K562 (cell line): ENCODE results near the gene ECSIT. TPM values are rescaled to one million over a fixed set of nuclear protein-coding genes. Genes with fewer than 3 reads are reported as not detected.

Source experiments
- CAMTA2 ChIP-seq: fragments of 250-450 bp; sonication (Bioruptor Pico); conservative IDR thresholded peaks from 2 replicates; pipeline ENCODE4 v1.5.1; 2022
- CBFB ChIP-seq: sonication (generic); formaldehyde crosslinking; IDR thresholded peaks from 2 replicates; pipeline ENCODE4 v1.4.0; 2020; ENCODE audit warnings: mild to moderate bottlenecking, missing genetic modification reagents
- CCNT2 ChIP-seq: IDR thresholded peaks from 2 replicates; pipeline ENCODE4 v1.6.1; 2011; ENCODE audit warnings: borderline replicate concordance, low read depth, mild to moderate bottlenecking, moderate library complexity, mixed read lengths, low read length; ENCODE audit not compliant: insufficient read length; ENCODE audit errors: extremely low read depth
- CHD2 ChIP-seq: IDR thresholded peaks from 2 replicates; pipeline ENCODE4 v1.6.1; 2011; ENCODE audit warnings: low read depth, low read length
- E2F4 ChIP-seq: sonication (generic); formaldehyde crosslinking; IDR thresholded peaks from 2 replicates; pipeline ENCODE4 v1.8.0; 2022; ENCODE audit warnings: mild to moderate bottlenecking, low read depth, missing genetic modification reagents
- ELF4 ChIP-seq: fragments of 450-650 bp; formaldehyde crosslinking; IDR thresholded peaks from 2 replicates; pipeline ENCODE4 v1.4.0; 2022; ENCODE audit warnings: missing genetic modification characterization
- HDAC1 ChIP-seq, 2 experiments: fragments of 450-650 bp; IDR thresholded peaks; 2 replicates each; pipeline ENCODE4 v1.6.1; 2016 to 2017; ENCODE audit warnings: inconsistent platforms in 1 of 2, mild to moderate bottlenecking in 1 of 2, moderate library complexity in 1 of 2
- HDAC8 ChIP-seq: fragments of 450-650 bp; IDR thresholded peaks from 2 replicates; pipeline ENCODE4 v1.6.1; 2016; ENCODE audit warnings: mild to moderate bottlenecking, missing genetic modification characterization, moderate library complexity, missing compliant biosample characterization
- JUN ChIP-seq, 2 experiments: sonication (generic) in 1 of 2; formaldehyde crosslinking in 1 of 2; IDR thresholded peaks; 2 replicates each; pipeline versions ENCODE4 v1.6.1 to v1.8.0; 2012 to 2022; ENCODE audit warnings: borderline replicate concordance in 2 of 2, mild to moderate bottlenecking in 2 of 2, improper control_type of control experiment in 1 of 2, low read depth in 1 of 2, low read length in 1 of 2, missing genetic modification reagents in 1 of 2
- NCOR1 ChIP-seq: fragments of 450-650 bp; IDR thresholded peaks from 2 replicates; pipeline ENCODE4 v1.6.1; 2016; ENCODE audit warnings: mild to moderate bottlenecking, moderate library complexity
- NFRKB ChIP-seq: fragments of 450-650 bp; IDR thresholded peaks from 2 replicates; pipeline ENCODE4 v1.6.1; 2016; ENCODE audit warnings: low read depth
- PHF21A ChIP-seq: fragments of 450-650 bp; IDR thresholded peaks from 2 replicates; pipeline ENCODE4 v1.6.1; 2017; ENCODE audit warnings: low read depth, borderline replicate concordance
- RAD51 ChIP-seq: fragments of 450-650 bp; IDR thresholded peaks from 2 replicates; pipeline ENCODE4 v1.7.1; 2016; ENCODE audit warnings: low read depth, mild to moderate bottlenecking, borderline replicate concordance
- RB1 ChIP-seq: fragments of 450-650 bp; IDR thresholded peaks from 2 replicates; pipeline ENCODE4 v1.6.1; 2017; ENCODE audit warnings: low read depth, mild to moderate bottlenecking
- RHOXF2B ChIP-seq: fragments of 250-450 bp; sonication (Bioruptor Pico); conservative IDR thresholded peaks from 2 replicates; pipeline ENCODE4 v1.5.1; 2021
- SRSF9 ChIP-seq: fragments of 200-400 bp; formaldehyde crosslinking; IDR thresholded peaks from 2 replicates; pipeline ENCODE4 v1.6.1; 2017; ENCODE audit warnings: low read depth, low read length, borderline replicate concordance
- STAG1 ChIP-seq: sonication (generic); formaldehyde crosslinking; IDR thresholded peaks from 2 replicates; pipeline ENCODE4 v1.5.0; 2020; ENCODE audit warnings: missing genetic modification reagents, borderline replicate concordance
- STAT5A ChIP-seq: IDR thresholded peaks from 2 replicates; pipeline ENCODE4 v1.6.1; 2012; ENCODE audit warnings: low read length, inconsistent platforms, borderline replicate concordance
- TFAM ChIP-seq: fragments of 250-450 bp; sonication (Bioruptor Pico); conservative IDR thresholded peaks from 2 replicates; pipeline ENCODE4 v1.5.0; 2021; ENCODE audit warnings: mild to moderate bottlenecking, moderate library complexity
- TSHZ1 ChIP-seq: fragments of 250-450 bp; sonication (Bioruptor Pico); IDR thresholded peaks from 2 replicates; pipeline ENCODE4 v1.4.0; 2020; ENCODE audit warnings: mild to moderate bottlenecking, moderate library complexity
- U2AF1 ChIP-seq: fragments of 200-400 bp; formaldehyde crosslinking; optimal IDR thresholded peaks from 2 replicates; pipeline ENCODE3; 2017; ENCODE audit warnings: mild to moderate bottlenecking, low read depth, low read length, moderate library complexity
- ZBTB8A ChIP-seq: fragments of 450-650 bp; IDR thresholded peaks from 2 replicates; pipeline ENCODE4 v1.6.1; 2018; ENCODE audit warnings: mild to moderate bottlenecking, moderate library complexity; ENCODE audit not compliant: partially characterized antibody
- ZFP30 ChIP-seq: fragments of 250-450 bp; sonication (Bioruptor Pico); IDR thresholded peaks from 2 replicates; pipeline ENCODE4 v1.8.0; 2022; ENCODE audit warnings: moderate library complexity, mild to moderate bottlenecking, inconsistent platforms, borderline replicate concordance
- ZNF12 ChIP-seq: sonication (generic); formaldehyde crosslinking; IDR thresholded peaks from 2 replicates; pipeline ENCODE4 v1.4.0; 2020; ENCODE audit warnings: mild to moderate bottlenecking, missing genetic modification reagents
- ZNF24 ChIP-seq: fragments of 450-650 bp; IDR thresholded peaks from 2 replicates; pipeline ENCODE4 v1.6.1; 2016
- ZNF668 ChIP-seq: fragments of 250-450 bp; sonication (Bioruptor Pico); IDR thresholded peaks from 2 replicates; pipeline ENCODE4 v1.8.0; 2022; ENCODE audit warnings: mild to moderate bottlenecking, inconsistent platforms
- ZNF766 ChIP-seq: fragments of 200-800 bp; sonication (Bioruptor generic); conservative IDR thresholded peaks from 2 replicates; pipeline ENCODE4 v1.6.1; 2016; ENCODE audit warnings: missing genetic modification characterization, missing compliant biosample characterization
- polyA plus RNA-seq, 8 experiments: library from polyadenylated mRNA; depleted of rRNA in 4 of 8; stranded (reverse) in 5 of 8; unstranded in 3 of 8; fragments of >200 nt; fragmentation: Nextera tagmentation in 2 of 8; fragmentation: Illumina TruSeq in 1 of 8; extraction: Ambion mirVana in 2 of 8; extraction: Trizol in 1 of 8; gene quantifications; 2 replicates each; pipeline versions ENCODE4 v1.2.1 to v1.2.3, GENCODE V29; 2011 to 2014; ENCODE audit warnings: inconsistent platforms in 1 of 8, missing spikeins in 1 of 8
- total RNA-seq, 7 experiments: library from RNA; depleted of rRNA in 6 of 7; stranded (reverse); fragments of >200 nt in 6 of 7; fragmentation: Illumina TruSeq in 2 of 7; extraction: Trizol in 2 of 7; gene quantifications; 2 replicates each; pipeline versions ENCODE4 v1.2.1 to v1.2.3, GENCODE V29; 2011 to 2021; ENCODE audit warnings: low replicate concordance in 1 of 7

Gene ECSIT
- total and polyA plus RNA-seq, 9 of the 15 experiments (the other 6 are each of a cell fraction or from before 2014, with no cell fraction given): 1.1 to 82.5 (median 43.9) TPM

GRCh38 chr19:11560404-11561051, 31.6 kb upstream of the ECSIT start (continued):
- TF ChIP-seq TSHZ1 (CRISPR knock-in tag): no peak
- no peak for TF ChIP-seq ZNF24
- TF ChIP-seq ZFP30 (CRISPR knock-in tag): no peak
- TF ChIP-seq ELF4 (CRISPR knock-in tag): 0 out of 2 replicates have a peak, but pooled peaks have one; percentile 43
- no peak for TF ChIP-seq E2F4 (CRISPR knock-in tag)
- TF ChIP-seq RB1: no peak; the same call in 1 of the 2 replicates
- TF ChIP-seq ZNF12 (CRISPR knock-in tag): no peak
- no peak for TF ChIP-seq U2AF1
- TF ChIP-seq NFRKB: no peak; the same call in 1 of the 2 replicates
- TF ChIP-seq HDAC8 (tag): no peak
- peak; percentile 77 for TF ChIP-seq PHF21A
- no peak for TF ChIP-seq TFAM
- no peak for TF ChIP-seq ZBTB8A
- no peak for TF ChIP-seq CAMTA2 (CRISPR knock-in tag)
- no peak for TF ChIP-seq CBFB
- TF ChIP-seq STAG1 (CRISPR knock-in tag): no peak
- TF ChIP-seq HDAC1 (IDR thresholded peaks at IDR 0.05): peak; percentile 26 to 86; a peak in 3 of 4 replicates
- TF ChIP-seq CCNT2: no peak
- no peak for TF ChIP-seq CHD2
- peak; percentile 96 for TF ChIP-seq NCOR1
- TF ChIP-seq STAT5A: peak; percentile 83
- TF ChIP-seq ZNF668 (CRISPR knock-in tag): no peak
- TF ChIP-seq RHOXF2B (CRISPR knock-in tag): no peak
- peak; percentile 60; the same call in 1 of the 2 replicates for TF ChIP-seq JUN (IDR thresholded peaks at IDR 0.05; ENCODE audit: borderline replicate concordance, low read depth, low read length)
- TF ChIP-seq JUN (CRISPR knock-in tag; IDR thresholded peaks at IDR 0.05; ENCODE audit: borderline replicate concordance): no peak
- TF ChIP-seq RAD51: peak; percentile 66; the same call in 1 of the 2 replicates
- TF ChIP-seq SRSF9: no peak
- TF ChIP-seq ZNF766 (CRISPR knock-in tag): no peak
